Tibial nerve (tissue), 4 donors: ENCODE data around the gene ZNF385C.

ENCODE experiments used
- CTCF ChIP-seq, 5 experiments: fragments of 200-600 bp in 3 of 5; fragments of 450-650 bp in 2 of 5; sonication (generic) in 3 of 5; IDR thresholded peaks; one replicate each; pipeline ENCODE4 v1.5.1; 2016 to 2019; ENCODE audit warnings: antibody characterized with exemption in 5 of 5, mild to moderate bottlenecking in 3 of 5, moderate library complexity in 2 of 5
- EP300 ChIP-seq, 2 donors: sonication (generic); formaldehyde crosslinking; IDR thresholded peaks; one replicate each; pipeline ENCODE4 v1.6.1; 2017; ENCODE audit warnings: antibody characterized with exemption in 2 of 2, mild to moderate bottlenecking in 1 of 2
- POLR2A ChIP-seq, 2 donors: fragments of 450-650 bp; IDR thresholded peaks; one replicate each; pipeline ENCODE4 v1.6.1; 2017; ENCODE audit warnings: antibody characterized with exemption in 2 of 2, mild to moderate bottlenecking in 2 of 2, moderate library complexity in 2 of 2

GRCh38 chr17:42071810-42072209, 26.5 kb downstream of the ZNF385C start:
- no peak for TF ChIP-seq CTCF (IDR thresholded peaks at IDR 0.05)
- no peak for TF ChIP-seq POLR2A (IDR thresholded peaks at IDR 0.05)
- no peak for TF ChIP-seq EP300 (IDR thresholded peaks at IDR 0.05)
